ENCODE measurements around the gene TUBA3E.
"Not testable (repeated sequence)": the region's sequence is repeated elsewhere in the genome, so short reads cannot be mapped to it uniquely, and the experiment has no call there.

- not testable (repeated sequence) for TF ChIP-seq CTCF (IDR thresholded peaks at IDR 0.05; ENCODE audit: low read depth, low read length); POLR2A (IDR thresholded peaks at IDR 0.05; ENCODE audit: extremely low read depth, insufficient read length)
These were observed 15.3 kb downstream of the TUBA3E start for GRCh38 chr2:130182826-130183511.
